H1 (cell line): ENCODE measurements around the gene MRPS6. TPM values are rescaled to one million over a fixed set of nuclear protein-coding genes. Genes with fewer than 3 reads are reported as not detected.

Experiments
- CTCF ChIA-PET: fragments of 300-600 bp; sonication (Branson Sonifier 250); formaldehyde crosslinking; loops from one replicate; lab custom pipeline; 2021; ENCODE audit not compliant: partially characterized antibody; lab: Charles Lee
- POLR2A ChIA-PET: fragments of 300-600 bp; sonication (Branson Sonifier 250); formaldehyde crosslinking; loops from one replicate; lab custom pipeline; 2021; ENCODE audit warnings: inconsistent platforms; ENCODE audit not compliant: partially characterized antibody; lab: Charles Lee
- DNase-seq, 2 experiments: peaks; one replicate each; pipeline versions ENCODE4 v3.0.0 to v3.0.0-alpha.2; 2010 to 2022; ENCODE audit warnings: low spot score in 2 of 2, low read depth in 1 of 2, mixed read lengths in 1 of 2
- FAIRE-seq: peaks from 2 replicates; lab custom pipeline; 2011; peaks lifted over from hg19 to GRCh38; lab: Jason Lieb, UNC
- H2AFZ ChIP-seq: 2 replicates; pipeline ENCODE4 v1.8.1; 2012; ENCODE audit warnings: low read length, inconsistent platforms
- H2AK5ac ChIP-seq: 2 replicates; pipeline ENCODE4 v1.6.1; 2013; ENCODE audit warnings: low read depth, low read length
- H2BK120ac ChIP-seq: replicated peaks from 2 replicates; pipeline ENCODE3; 2013; ENCODE audit warnings: low read depth, low read length, inconsistent platforms
- H2BK12ac ChIP-seq: 2 replicates; pipeline ENCODE4 v1.6.1; 2013; ENCODE audit warnings: low read depth, low read length
- H2BK15ac ChIP-seq: 2 replicates; pipeline ENCODE4 v1.6.1; 2013; ENCODE audit warnings: low read length
- H2BK20ac ChIP-seq: 2 replicates; pipeline ENCODE4 v1.6.1; 2013; ENCODE audit warnings: low read length
- H2BK5ac ChIP-seq: 2 replicates; pipeline ENCODE4 v1.6.1; 2013; ENCODE audit warnings: low read depth, low read length
- H3K14ac ChIP-seq: 2 replicates; pipeline ENCODE4 v1.6.1; 2013; ENCODE audit warnings: inconsistent platforms; ENCODE audit not compliant: insufficient read length
- H3K18ac ChIP-seq: 2 replicates; pipeline ENCODE4 v1.6.1; 2013; ENCODE audit warnings: low read length; ENCODE audit errors: extremely low read depth
- H3K23ac ChIP-seq: 2 replicates; pipeline ENCODE4 v1.6.1; 2013; ENCODE audit warnings: inconsistent platforms; ENCODE audit not compliant: insufficient read length
- H3K23me2 ChIP-seq: 2 replicates; pipeline ENCODE4 v1.6.1; 2013; ENCODE audit warnings: low read depth, low read length
- H3K27ac ChIP-seq: 2 replicates; pipeline ENCODE4 v1.6.1; 2011; ENCODE audit warnings: low read depth, low read length, inconsistent platforms
- H3K27me3 ChIP-seq, 4 experiments: replicated peaks in 1 of 4; 1 replicate in 1 of 4; 2 replicates in 3 of 4; pipeline versions ENCODE4 v1.6.1 to v1.8.1; 2011 to 2013; ENCODE audit warnings: low read length in 3 of 4, mild to moderate bottlenecking in 3 of 4, inconsistent platforms in 2 of 4, mixed read lengths in 2 of 4, moderate library complexity in 1 of 4; ENCODE audit not compliant: control insufficient read depth in 3 of 4, insufficient read depth in 3 of 4; ENCODE audit errors: extremely low read depth in 1 of 4
- H3K36me3 ChIP-seq, 4 experiments: 2 replicates each; pipeline versions ENCODE4 v1.6.1 to v1.8.1; 2011 to 2013; ENCODE audit warnings: mild to moderate bottlenecking in 4 of 4, low read length in 3 of 4, moderate library complexity in 2 of 4, control low read depth in 1 of 4, inconsistent platforms in 1 of 4; ENCODE audit not compliant: insufficient read depth in 4 of 4, control insufficient read depth in 2 of 4
- H3K4ac ChIP-seq: replicated peaks from 2 replicates; pipeline ENCODE3; 2013; ENCODE audit warnings: low read length, low read depth, mixed read lengths, inconsistent platforms; ENCODE audit not compliant: insufficient read length
- H3K4me1 ChIP-seq, 4 experiments: replicated peaks in 1 of 4; 1 replicate in 1 of 4; 2 replicates in 3 of 4; pipeline versions ENCODE4 v1.6.1 to v1.8.1; 2011 to 2013; ENCODE audit warnings: low read length in 3 of 4, inconsistent platforms in 2 of 4, mixed read lengths in 1 of 4; ENCODE audit not compliant: insufficient read depth in 4 of 4, control insufficient read depth in 3 of 4
- H3K4me2 ChIP-seq, 2 experiments: 2 replicates each; pipeline versions ENCODE4 v1.6.1 to v1.8.1; 2011 to 2013; ENCODE audit warnings: low read depth in 2 of 2, low read length in 2 of 2, control low read depth in 1 of 2, inconsistent platforms in 1 of 2, mild to moderate bottlenecking in 1 of 2; ENCODE audit not compliant: insufficient read depth in 1 of 2
- H3K4me3 ChIP-seq, 4 experiments: fragments of 200-600, 300-600 bp in 1 of 4; sonication (generic), shearing (Covaris generic), sonication (Bioruptor Twin) in 1 of 4; 2 replicates each; pipeline versions ENCODE4 v1.5.1 to v1.8.1; 2011 to 2016; ENCODE audit warnings: low read length in 4 of 4, low read depth in 3 of 4, control low read depth in 2 of 4, inconsistent platforms in 2 of 4, mild to moderate bottlenecking in 2 of 4, mixed read lengths in 1 of 4, moderate library complexity in 1 of 4; ENCODE audit not compliant: insufficient read depth in 2 of 4; ENCODE audit errors: extremely low read depth in 1 of 4
- H3K56ac ChIP-seq: replicated peaks from 2 replicates; pipeline ENCODE3; 2013; ENCODE audit warnings: low read depth, mild to moderate bottlenecking, mixed read lengths, low read length, inconsistent platforms; ENCODE audit not compliant: insufficient read length
- H3K79me1 ChIP-seq: 2 replicates; pipeline ENCODE4 v1.6.1; 2013; ENCODE audit warnings: low read depth, low read length, control low read depth
- H3K79me2 ChIP-seq, 2 experiments: 2 replicates each; pipeline versions ENCODE4 v1.6.1 to v1.8.1; 2012 to 2013; ENCODE audit warnings: low read length in 2 of 2, mild to moderate bottlenecking in 2 of 2, inconsistent platforms in 1 of 2; ENCODE audit not compliant: insufficient read depth in 2 of 2, control insufficient read depth in 1 of 2
- H3K9ac ChIP-seq, 4 experiments: replicated peaks in 1 of 4; 1 replicate in 1 of 4; 2 replicates in 3 of 4; pipeline versions ENCODE4 v1.6.1 to v1.8.1; 2011 to 2013; ENCODE audit warnings: low read depth in 3 of 4, low read length in 3 of 4, control low read depth in 2 of 4, mild to moderate bottlenecking in 2 of 4, moderate library complexity in 2 of 4, inconsistent platforms in 1 of 4; ENCODE audit errors: extremely low read depth in 1 of 4
- H3K9me3 ChIP-seq, 2 experiments: 2 replicates each; pipeline versions ENCODE4 v1.6.1 to v1.8.1; 2012 to 2013; ENCODE audit warnings: mild to moderate bottlenecking in 2 of 2, moderate library complexity in 2 of 2, control low read depth in 1 of 2, inconsistent platforms in 1 of 2, low read depth in 1 of 2, low read length in 1 of 2, mixed read lengths in 1 of 2; ENCODE audit not compliant: insufficient read depth in 2 of 2
- H4K20me1 ChIP-seq, 2 experiments: replicated peaks in 1 of 2; 2 replicates each; pipeline versions ENCODE3 to v1.8.1; 2011 to 2013; ENCODE audit warnings: inconsistent platforms in 2 of 2, low read length in 2 of 2, mild to moderate bottlenecking in 1 of 2; ENCODE audit not compliant: insufficient read depth in 2 of 2, control insufficient read depth in 1 of 2
- H4K5ac ChIP-seq: 2 replicates; pipeline ENCODE4 v1.6.1; 2013; ENCODE audit warnings: low read length, low read depth, mixed read lengths, inconsistent platforms; ENCODE audit not compliant: insufficient read length
- H4K8ac ChIP-seq: 2 replicates; pipeline ENCODE4 v1.8.0; 2013; ENCODE audit warnings: mild to moderate bottlenecking, moderate library complexity, low read length, inconsistent platforms; ENCODE audit not compliant: insufficient read depth; ENCODE audit errors: extremely low read depth
- H4K91ac ChIP-seq: replicated peaks from 2 replicates; pipeline ENCODE3; 2013; ENCODE audit warnings: low read length, mixed read lengths, inconsistent platforms; ENCODE audit not compliant: insufficient read length
- HDAC6 ChIP-seq: IDR thresholded peaks from one replicate; pipeline ENCODE4 v1.7.1; 2012; ENCODE audit warnings: low read depth, mild to moderate bottlenecking, inconsistent platforms, low read length, moderate library complexity
- SP2 ChIP-seq: IDR thresholded peaks from 2 replicates; pipeline ENCODE4 v1.6.1; 2012; ENCODE audit warnings: mild to moderate bottlenecking, low read length, inconsistent platforms
- SP4 ChIP-seq: IDR thresholded peaks from 2 replicates; pipeline ENCODE4 v1.6.1; 2012; ENCODE audit warnings: low read length, inconsistent platforms
- SRF ChIP-seq: IDR thresholded peaks from 2 replicates; pipeline ENCODE4 v1.6.1; 2011; ENCODE audit warnings: mild to moderate bottlenecking, low read depth, low read length, moderate library complexity
- YY1 ChIP-seq: IDR thresholded peaks from 2 replicates; pipeline ENCODE4 v1.6.1; 2011; ENCODE audit warnings: low read depth, mild to moderate bottlenecking, low read length
- WGBS, 2 experiments: shearing (Covaris generic) in 1 of 2; methylation state at CpG; one replicate each; pipeline versions ENCODE4 v1.1.6 to v1.1.7; 2013 to 2015; ENCODE audit warnings: low lambda C conversion rate in 2 of 2, mixed read lengths in 2 of 2, inconsistent platforms in 1 of 2, low coverage in 1 of 2, missing lambda C conversion rate in 1 of 2; ENCODE audit not compliant: insufficient replicate concordance in 2 of 2, insufficient coverage in 1 of 2, insufficient read length in 1 of 2; ENCODE audit errors: extremely low coverage in 1 of 2, missing lambda C conversion rate in 1 of 2; 5-methylcytosine and 5-hydroxymethylcytosine counted together
- polyA plus RNA-seq, 7 experiments: library from polyadenylated mRNA; depleted of rRNA in 3 of 7; stranded (reverse) in 5 of 7; unstranded in 2 of 7; fragments of >200 nt in 5 of 7; fragments of 200-250 nt in 2 of 7; gene quantifications; 1 replicate in 5 of 7; 2 replicates in 1 of 7; 4 replicates in 1 of 7; pipeline versions ENCODE4 v1.2.1 to v1.2.3, GENCODE V29; 2011 to 2013; ENCODE audit warnings: missing spikeins in 2 of 7, mixed read lengths in 2 of 7
- total RNA-seq: library from RNA; stranded (reverse); fragmentation: NEBNext Ultra II Directional; extraction: Animal tissue kit (Norgen Biotek cat#: 25700); gene quantifications from 2 replicates; pipeline ENCODE4 v1.2.1, GENCODE V29; 2021

The MRPS6 gene
- total and polyA plus RNA-seq, 2 of the 8 experiments (the other 6 are each of a cell fraction or from before 2014, with no cell fraction given), result 62.7 to 156 TPM

DNA sequence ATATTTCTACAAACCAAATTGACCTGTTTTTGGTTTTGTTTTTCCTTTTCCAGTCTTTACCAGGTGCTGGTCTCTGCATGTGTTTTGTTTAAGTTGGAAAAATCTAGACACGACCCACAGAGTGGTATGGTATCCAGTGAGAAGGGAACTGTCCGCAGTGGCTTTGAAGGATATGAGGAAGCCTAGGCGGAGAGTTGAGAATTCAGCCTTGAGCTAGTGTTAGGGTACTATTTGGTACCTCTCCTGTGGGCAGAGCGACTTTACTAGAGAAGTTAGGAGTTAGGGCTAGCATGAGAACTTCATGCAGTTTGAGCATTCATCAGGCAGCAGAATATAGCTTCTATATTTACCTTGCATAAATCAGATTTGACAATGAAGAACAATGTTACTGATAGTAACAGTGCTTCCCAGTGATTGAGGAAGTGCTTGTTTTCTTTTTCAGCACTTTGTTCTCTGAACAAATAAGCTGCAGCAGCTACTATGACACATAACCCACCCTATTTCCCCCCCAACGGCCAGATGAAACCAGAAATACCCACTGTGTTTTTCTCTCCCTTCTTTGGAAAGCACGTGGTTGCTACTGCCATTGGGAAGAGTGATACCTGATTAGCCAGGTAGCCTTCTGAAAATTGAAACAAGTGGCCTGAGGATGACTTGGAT lies 19.0 kb downstream of the MRPS6 start:
- FAIRE-seq (no peak), DNase-seq (no peak)
- peaks cover 13 to 98% of the 10 kb centered on the region in 2 experiments for H3K79me2 ChIP-seq
- no peak overlapping the region for H3K4me3 ChIP-seq
- no peak overlapping the region for H3K18ac ChIP-seq
- H2BK5ac ChIP-seq, result no peak overlapping the region
- no peak overlapping the region for H2BK120ac ChIP-seq
- peaks cover 0 to 20% (median 12%) of the 10 kb centered on the region in 4 experiments; a peak in 5 of 8 replicates for H3K36me3 ChIP-seq
- no peaks in the 10 kb centered on the region for H3K27me3 ChIP-seq
- H2AK5ac ChIP-seq, result no peak overlapping the region
- 67% methylated on average over 6 of the region's 6 CpGs; no CpG with 5 or more reads in 1 of the 2 experiments for WGBS, 2 experiments
- H3K23me2 ChIP-seq, result no peaks in the 10 kb centered on the region
- no peak overlapping the region for H2BK20ac ChIP-seq
- H3K23ac ChIP-seq, result no peak overlapping the region
- peaks cover 16 to 21% of the 10 kb centered on the region in 2 experiments for H4K20me1 ChIP-seq
- H2BK15ac ChIP-seq, result no peak overlapping the region
- H3K4me1 ChIP-seq, result peaks cover 0 to 13% (median 2%) of the 10 kb centered on the region in 4 experiments; a peak in 2 of 7 replicates
- CTCF ChIA-PET, result interaction anchor here (0.7 to 7.4 kb wide), 28 partner anchors 11 to 258 kb away, joined by 3 to 103 read pairs (median 4); no protein-coding TSS in a partner anchor
- no peak overlapping the region for H3K14ac ChIP-seq
- H3K4ac ChIP-seq, result no peak overlapping the region
- TF ChIP-seq SP2 (no peak), HDAC6 (no peak), SRF (no peak), SP4 (no peak), YY1 (no peak)
- TF ChIP-seq, all 59 proteins: peak for 0
- Histone ChIP-seq H4K8ac (no peak overlapping the region), H4K5ac (no peak overlapping the region), H3K9ac (no peak overlapping the region), H3K9me3 (no peaks in the 10 kb centered on the region), H3K27ac (no peak overlapping the region), H3K56ac (no peak overlapping the region), H2BK12ac (no peak overlapping the region), H4K91ac (no peak overlapping the region), H3K79me1 (peaks cover 19% of the 10 kb centered on the region), H3K4me2 (no peak overlapping the region), H2AFZ (no peak overlapping the region)
- POLR2A ChIA-PET, result no interaction called here
